NCI-H2029 treated with DMSO at 0.1 percent for 48 hours (cell line): Measurements from ENCODE around the gene LPCAT1.
"Not testable (repeated sequence)": the region's sequence is repeated elsewhere in the genome, so short reads cannot be mapped to it uniquely, and the experiment has no call there.

Experiments used
- DNase-seq: peaks from one replicate; lab custom pipeline; 2025; lab: John Stamatoyannopoulos, UW

Gene LPCAT1

DNA sequence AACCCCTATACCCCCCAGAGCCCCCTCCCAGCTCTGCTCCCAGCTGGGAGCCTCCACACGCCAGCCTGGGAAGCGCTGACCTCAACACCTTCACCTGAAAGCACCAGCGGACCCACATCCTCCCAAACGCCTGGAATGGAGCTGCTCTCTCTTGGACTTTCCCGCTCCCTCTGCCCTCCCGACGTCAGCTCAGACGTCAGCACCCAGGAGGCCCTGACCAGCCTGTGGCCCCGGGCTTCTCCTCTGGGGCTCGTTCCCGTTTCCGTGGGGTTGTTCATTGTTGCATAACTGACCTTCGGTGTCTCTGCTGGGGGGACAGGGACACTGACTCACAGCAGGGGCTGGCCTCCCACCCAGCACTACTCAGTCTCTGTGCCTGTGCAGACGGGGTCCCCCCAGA is 43.5 kb downstream of the LPCAT1 start:
- DNase-seq, result no peak

DNA sequence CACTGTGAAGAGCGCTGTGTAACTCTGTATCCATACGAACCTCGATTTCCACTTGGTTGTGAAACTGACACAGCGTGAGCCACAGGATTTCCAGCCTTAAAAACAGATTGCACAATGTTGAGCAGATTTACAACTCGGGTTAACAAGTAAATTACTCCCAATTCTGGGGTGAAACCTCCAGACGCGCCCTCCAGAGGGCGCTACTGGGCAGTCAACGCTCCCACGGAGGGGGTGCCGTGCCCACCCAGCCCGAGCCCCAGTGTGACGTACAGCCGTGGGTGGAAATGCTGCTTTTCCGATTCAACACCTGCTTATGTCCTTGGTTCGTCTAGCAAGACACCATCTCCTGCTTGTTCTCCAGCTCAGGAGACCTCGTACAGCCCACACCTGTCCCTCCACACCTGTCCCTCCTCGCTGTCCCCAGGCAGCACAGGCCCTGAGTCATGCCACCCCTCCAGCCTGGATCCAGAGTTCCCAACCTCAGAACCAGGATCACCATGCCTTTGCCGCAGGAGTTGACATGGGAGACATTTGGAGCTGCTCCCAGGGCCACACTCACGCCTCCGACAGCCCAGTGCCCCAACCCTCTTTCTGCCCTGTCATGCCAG is 44.1 kb downstream of the LPCAT1 start:
- DNase-seq, result no peak

DNA sequence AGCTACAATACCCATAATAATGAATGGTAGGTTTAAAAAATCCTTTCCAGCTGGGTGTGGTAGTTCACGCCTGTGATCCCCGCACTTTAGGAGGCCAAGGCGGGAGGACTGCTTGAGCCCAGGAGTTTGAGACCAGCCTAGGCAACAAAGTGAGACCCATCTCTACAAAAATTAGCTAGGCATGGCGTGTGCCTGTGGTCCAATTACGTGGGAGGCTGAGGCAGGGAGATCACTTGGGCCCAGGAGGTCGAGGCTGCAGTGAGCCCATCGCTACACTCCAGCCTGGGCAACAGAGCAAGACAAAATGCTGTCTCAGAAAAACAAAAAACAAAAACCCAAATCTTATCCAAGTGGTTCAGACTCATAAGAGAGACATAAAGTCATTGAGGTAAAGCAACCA is 44.7 kb downstream of the LPCAT1 start:
- DNase-seq, result no peak

DNA sequence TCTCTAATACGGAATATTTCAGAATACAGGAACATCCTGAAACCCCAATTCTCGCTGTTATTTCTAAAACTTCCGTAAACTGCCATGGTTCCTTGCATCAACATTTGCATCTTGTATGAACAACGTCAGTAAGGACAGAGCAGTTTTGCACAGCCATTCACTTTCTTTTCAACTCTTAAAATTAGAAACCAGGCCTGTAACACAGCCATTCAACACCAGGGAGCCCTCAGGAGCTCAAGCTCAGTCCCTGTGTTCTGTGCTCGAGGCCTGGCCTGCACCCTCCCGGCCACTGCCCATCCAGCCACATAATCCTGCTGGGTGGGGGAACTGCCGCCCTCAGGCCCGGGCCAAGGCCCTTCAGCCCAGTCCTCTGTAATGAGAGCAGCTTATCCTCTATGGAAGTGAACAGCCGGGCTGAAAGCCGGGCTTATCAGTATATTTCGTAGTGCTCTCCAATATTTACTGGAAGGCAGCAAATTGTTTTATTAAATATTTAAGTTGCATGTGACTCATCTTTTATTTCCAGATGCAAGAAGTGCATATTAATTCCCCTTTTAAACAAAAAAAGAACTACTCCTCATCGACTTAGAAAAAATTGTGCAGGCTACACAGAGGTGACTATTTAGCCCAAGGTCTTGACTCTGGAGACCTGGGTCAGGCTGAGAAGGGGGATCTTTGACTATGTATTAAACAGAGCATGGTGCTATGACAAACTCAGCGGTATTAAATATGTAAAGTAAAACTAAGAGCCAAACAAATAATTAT is 45.3 kb downstream of the LPCAT1 start:
- DNase-seq, result no peak

DNA sequence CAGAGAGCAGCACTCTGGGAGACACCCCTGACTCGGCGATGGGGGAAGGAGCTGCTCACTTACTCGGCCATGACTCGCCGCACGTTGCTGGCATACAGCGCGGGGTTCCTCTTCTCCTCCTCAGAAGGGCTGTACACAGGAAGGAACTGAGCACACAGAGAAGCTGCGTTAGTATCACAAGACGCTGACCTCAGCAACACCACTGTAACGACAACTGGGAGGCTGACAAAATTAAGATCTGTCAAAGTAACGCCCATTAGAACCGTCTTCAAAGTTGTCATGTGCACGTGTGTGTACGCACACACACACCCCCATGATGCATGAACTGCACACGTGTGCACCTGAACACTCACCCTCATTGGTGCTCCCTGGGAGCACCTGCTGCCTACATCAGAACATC is 46.4 kb downstream of the LPCAT1 start:
- no peak for DNase-seq

DNA sequence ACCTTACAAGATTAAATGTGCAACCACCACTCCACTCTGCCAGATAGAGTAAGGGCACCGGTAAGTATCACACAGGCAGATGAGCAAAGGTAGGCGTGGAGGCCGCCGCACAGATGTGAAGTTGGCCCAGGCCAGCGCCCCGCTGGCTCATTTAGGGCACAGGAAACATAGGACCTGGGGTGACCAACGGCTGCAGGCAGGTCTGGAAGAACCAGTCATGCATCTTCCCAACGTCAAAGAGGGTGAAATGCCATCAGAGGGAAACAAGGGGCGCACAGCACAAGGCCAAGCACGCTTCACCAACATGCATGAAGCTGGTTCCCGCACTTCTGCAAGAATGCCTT is 46.8 kb downstream of the LPCAT1 start:
- DNase-seq, result no peak

DNA sequence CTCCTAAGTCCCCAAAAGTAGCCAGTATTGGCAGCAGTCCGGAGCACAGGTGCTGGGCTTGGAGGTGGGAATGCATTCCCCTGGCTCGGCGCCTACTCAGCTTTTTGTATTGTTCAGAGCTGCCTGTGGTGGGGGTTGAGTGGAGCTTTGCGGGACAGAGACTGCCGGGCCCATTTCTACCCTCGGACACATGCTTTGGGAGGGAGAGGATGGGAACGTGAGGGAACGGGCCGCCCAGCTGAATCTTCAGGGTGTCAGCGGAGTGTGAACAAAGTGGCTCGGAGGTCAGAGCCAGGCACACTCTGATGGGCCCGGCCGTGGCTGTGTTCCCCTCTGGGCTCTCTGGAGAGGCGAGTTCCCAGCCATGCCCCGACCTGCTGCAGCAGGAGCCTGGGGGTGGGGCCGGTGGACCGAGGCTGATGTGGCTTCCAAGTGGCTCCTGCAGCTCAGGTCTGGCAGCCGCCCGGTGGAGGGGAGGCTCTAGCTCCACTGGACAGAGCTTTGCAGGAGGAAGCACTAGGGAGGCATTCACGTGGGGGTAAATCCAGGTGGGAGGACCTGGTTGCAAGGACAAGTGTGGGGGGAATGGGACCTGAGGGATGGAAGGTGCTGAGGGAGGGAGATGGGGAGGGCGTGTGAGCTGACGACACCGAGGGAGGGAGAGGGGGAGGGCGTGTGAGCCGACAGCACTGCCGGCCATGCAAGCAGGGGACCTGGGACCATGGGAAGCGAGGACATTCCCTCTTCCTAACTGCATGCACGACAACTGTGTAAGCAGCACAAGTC is 47.4 kb downstream of the LPCAT1 start:
- DNase-seq, result no peak

DNA sequence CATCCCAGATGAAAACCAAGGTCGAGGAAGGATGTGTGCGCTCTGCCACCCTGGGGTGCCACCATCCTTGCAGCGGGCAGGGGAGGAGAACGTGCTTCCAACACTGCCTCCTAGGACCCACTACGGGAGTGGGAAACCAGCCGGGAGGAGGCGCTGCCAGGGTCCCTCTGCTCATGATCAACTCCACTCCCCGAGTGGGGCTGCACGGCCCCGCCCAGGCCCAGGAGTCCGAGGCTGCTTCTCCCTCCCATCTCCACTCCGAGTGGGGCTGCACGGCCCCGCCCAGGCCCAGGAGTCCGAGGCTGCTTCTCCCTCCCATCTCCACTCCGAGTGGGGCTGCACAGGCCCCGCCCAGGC is 48.2 kb downstream of the LPCAT1 start:
- DNase-seq, result not testable (repeated sequence)

DNA sequence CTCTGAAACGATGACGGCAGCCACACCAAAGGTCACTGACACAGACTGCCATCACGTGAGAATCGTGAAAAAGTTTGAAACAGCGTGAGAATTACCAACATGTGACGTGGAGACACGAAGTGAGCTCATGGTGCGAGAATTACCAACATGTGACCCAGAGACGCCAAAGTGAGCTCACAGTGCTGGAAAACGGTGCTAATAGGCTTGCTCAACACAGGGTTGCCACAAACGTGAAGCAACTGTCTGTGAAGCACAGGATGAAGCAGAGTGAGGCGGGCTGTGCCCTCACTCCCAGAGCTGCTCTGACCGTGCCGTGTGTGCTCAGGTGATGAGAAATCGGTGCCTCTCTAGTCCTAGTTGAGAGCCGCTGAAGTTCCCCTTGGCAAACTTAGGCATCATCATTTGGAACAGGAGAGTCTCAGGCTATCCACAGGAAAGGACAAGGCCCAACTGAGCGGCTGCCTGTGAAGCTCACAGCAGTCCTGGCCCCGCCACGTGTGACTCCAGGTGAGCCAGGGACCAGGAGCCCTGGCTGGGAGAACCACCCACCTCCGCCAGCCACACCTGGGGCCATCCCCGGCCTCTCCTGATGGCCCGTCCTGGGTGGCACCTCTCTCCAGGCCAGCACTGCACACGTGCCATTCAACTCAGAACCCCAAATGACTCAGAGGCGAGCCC is 48.8 kb downstream of the LPCAT1 start:
- no peak for DNase-seq

DNA sequence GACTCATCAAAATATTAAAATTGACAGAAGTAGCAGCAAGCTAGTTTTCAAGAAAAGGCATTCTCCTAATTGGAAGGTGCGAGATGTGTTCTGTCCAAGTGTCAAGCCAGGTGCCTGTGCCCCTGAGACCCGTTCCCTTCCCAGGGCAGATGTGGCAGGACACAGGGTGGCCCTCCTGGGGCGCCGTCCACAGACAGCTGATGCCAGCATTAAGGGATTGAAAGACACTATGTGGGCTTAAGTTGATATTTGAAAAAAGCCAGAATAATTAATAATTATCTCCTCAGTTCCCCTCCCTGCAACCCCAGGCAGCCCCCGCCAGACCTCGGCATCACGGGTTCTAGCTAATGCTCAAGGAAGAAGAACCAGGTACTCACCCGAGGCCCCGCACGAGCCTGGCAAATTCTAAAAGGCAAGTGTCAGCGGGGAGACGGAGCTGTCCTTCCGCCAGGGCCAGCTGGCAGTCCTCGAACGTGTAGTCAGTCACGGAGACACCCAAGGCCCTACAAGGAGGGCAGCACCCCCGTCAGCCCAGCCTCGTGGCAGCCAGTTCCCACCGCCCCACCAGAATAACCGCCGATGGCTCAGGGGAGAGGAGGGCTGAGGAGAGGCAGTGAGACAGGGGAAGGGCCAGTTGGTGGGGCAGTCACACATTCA is 49.4 kb downstream of the LPCAT1 start:
- DNase-seq, result no peak

DNA sequence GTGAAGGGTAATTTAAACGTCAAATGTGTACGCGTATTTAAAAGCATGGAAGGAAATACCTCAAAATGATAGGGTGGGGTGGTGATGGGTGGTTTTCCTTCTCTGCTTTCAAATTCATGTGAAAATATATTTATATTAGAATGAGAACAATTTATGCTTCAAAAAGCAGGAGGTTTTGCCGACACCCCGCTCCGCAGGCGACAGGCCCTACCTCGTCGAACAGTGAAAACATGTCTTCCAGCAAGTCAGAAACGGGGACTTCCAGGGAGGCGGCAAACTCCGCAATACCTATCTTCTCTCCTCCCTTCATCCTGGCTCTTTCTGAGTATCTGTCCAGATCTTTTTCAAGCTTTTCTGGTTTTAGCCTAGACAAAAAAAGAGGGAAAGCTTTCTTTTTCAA is 50.0 kb downstream of the LPCAT1 start:
- DNase-seq, result no peak

DNA sequence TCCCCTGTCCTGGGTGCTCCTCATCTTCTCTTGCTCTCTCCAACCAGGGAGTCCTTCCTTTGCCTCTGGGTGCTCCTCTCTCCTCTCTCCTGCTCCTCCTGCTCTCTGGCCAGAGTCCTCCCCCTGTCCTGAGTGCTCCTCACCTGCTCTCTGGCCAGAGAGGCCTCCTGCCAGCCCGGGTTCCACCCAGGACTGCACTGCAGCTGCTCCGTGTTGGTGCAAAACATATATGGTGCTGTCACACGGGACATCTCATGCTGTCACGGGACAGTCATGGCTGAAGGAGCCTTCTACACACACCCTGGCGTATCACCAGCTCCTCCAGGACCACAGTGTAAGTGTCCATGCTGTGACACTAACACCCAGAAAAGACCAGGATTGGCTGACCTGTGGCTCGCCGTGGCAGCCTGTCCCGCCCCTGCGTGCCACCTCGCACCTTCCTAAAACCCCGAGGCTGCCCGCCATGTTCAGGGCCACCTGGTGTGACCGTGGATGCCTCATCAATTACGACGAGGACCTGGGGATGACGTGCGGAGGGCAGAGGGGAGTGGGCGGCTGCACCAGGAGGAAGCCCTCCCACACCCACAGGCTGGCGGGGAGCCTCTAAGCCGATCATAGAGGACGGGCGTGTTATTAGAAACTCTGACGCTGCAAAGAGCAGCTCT is 50.7 kb downstream of the LPCAT1 start:
- DNase-seq, result no peak

DNA sequence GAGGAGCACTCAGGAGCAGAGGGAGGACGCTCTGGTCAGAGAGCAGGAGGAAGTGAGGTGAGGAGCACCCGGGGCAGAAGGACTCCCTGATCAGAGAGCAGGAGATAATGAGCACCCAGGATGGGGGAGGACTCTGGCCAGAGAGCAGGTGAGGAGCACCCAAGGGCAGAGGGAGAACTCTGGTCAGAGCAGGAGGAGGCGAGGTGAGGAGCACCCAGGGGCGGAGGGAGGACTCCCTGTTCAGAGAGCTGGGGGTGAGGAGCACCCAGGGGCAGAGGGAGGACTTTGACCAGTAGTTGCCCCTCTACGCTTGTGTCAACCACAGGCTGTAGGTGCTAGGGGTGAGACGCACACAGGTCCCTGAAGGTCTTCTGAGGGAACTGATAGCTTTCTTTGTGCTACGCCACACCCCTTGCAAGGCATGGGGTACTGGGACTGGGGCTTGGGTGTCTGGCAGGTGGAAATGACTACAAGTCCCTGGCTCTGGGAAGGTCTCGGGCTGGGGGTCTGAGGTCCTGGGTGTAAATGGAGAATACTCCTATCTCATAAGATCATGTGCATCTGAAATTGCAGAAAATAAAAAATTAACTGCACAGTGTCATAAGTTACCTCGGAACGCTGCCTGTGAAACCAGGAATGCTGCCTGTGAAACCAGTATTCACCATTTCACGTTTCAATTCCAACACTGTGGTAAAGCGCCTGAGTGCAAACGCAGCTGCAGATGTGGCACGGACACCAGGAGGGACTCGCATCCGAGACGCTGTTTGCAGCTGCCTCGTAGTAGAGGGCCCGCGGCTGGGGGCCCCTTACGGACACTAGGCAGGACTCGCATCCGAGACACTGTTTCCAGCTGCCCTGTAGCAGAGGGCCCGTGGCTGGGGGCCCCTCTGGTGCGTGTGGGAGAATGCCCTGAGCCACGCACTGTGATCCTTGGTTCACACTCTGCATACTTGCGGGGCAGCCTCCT is 51.5 kb downstream of the LPCAT1 start:
- no peak for DNase-seq

DNA sequence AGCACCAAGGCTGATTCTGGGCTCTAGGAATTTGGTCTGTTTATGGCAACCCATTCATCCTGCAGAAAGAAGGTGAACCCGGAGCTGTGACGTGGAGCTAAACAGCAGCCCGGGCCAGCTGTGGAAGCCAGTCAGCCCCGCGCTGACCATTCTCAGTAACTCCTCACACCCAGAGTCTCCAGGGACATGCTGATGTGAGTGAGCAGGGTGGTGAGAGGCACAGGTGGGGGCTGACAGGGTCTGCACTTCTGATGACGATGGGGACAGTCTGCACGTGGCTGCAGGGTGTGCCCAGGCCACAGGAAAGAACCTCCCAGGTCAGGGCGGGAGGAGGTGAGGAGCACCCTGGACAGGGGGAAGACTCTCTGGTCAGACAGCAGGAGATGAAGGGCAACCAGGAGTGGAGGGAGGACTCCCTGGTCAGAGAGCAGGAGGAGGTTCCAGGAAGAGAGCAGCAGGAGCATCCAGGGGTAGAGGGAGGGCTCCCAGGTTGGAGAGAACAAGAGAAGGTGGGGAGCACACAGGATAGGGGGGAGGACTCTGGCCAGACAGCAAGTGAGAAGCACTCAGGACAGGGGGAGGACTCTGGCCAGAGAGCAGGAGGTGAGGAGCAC is 52.4 kb downstream of the LPCAT1 start:
- no peak for DNase-seq

DNA sequence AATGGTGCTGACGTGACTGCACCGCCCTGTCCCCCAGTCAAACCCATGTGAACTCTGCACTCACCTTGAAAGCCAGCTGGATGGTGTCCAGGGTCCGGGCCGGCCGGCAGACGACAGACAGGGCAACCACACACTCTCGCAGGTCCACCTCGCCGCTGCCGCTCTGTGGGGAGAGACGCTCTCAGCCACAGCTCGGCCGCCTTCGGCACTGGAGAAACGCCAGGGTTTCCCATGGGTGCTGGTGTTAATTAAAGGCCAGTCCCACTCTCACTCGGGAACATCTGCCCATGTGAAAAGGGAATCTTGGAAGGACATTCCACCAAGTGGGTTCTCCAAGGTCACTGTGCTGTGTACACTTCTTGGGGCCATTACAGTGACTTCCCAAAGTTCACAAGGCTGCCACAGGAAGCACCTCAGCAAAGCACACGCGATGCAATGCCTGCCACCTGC is 53.0 kb downstream of the LPCAT1 start:
- DNase-seq, result no peak

DNA sequence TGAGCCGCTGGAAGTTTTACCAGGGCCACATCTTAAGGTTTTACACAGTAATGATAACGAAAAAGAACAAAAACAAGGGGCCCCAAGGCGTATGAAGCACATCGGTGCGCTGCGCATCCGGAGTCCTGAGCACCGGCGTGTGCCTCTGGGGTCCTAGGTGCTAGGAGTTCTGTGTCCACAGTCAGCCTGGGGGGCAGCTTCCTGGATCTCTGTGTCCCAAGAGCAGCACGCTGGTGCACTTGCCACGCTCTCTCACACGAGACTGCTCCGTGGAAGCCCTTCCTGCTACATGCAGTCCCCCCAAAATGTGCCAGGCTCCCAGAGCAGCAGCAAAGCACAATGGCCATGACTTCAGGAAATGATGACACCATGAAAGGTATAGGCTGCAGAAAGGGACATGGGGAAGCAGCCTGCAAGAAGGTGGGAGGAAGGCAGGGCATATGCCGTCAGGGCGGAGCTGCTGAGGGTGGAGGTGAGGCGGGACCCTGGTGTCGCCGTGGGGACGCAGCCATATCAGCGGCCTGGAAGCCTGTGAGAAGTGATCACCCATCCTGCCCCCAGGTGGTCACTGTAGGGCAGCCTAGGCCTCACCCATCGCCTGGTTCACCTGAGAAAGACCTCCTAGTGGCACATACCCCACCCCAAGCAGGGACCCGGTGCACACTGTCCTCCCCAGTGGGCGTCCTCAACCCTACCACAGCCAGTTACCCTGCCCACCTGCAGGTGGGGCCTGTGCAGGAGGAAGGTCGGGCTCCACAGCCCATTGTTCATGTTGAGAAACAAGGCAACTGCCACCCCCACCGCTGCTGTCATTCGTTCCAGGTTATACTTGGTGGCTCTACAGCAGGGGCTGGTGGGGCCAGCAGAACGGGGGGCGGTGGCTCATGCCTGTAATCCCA is 54.9 kb downstream of the LPCAT1 start:
- DNase-seq, result no peak

DNA sequence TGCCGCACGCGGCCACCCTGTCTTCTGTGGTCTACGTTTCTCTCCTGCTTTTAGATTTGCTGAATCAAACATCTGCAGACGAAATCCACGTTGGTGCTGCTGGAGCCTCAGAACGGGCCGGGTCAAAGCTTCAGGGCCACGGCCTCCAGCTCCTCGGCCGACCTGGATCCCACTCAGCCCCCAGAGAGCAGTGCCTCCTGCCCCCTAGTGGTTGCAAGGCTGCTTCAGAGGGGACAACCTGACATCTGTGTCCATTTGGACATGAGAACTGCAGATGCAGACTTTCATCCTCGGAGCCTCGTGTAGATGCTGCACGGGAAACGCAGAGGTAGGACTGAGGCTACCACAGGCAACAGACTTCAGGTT is 55.5 kb downstream of the LPCAT1 start:
- DNase-seq, result no peak

DNA sequence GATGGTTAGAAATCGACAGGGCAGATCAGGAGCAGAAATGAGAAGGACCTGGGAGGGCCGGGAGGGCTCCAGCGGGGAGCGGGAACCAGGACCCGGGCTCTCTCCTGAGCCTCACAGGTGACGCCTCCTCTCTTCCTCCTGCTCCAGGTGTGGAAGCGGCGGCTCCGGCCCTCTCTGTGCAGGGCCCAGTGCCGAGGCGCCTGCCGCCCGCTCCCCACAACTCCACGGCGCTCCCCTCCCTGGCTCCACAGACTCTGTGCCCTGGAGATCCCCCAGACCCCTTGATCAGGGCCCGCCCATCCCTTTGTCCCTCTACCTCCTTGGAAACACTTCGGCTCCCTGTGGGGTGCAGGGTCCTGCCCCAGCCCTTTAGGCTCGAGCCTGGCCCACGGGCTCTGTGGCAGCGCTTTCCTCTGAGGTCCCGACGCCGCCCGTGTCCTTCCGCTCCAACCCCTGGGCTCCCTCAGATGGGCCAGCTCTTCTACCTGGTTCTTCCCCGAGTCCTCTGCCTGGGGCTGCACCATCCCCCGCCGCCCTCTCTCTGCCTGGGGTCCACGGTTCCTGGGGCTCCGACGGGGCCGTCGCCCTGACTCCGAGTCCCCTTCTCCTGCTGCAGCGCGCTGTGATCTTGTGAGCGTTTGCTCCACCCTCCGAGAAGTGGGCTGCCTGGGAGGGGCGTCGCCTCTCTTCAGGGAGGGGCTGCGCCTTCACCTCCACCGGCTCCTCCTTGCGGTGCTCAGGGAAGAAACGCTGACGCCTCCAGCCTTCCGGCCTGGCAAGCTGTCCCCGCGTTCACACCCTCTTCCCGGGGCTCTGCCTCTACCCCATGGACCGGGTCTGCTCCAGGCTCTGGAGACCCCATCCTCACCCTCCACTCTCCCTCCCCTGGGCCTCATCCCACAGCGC is 56.2 kb downstream of the LPCAT1 start:
- no peak for DNase-seq
